ENCODE measurements around the gene LRRC31. TPM values are rescaled to one million over a fixed set of nuclear protein-coding genes. Genes with fewer than 3 reads are reported as not detected.

LRRC31 gene
- total and polyA plus RNA-seq, 5 donors: not detected

Other genes starting within 250 kb of the LRRC31 start
- 10 to 100 TPM; 23.2 to 29.9 (median 27.1) TPM for gene MECOM, start 206.2 kb downstream of the LRRC31 start, total RNA-seq
- gene MECOM, start 206.2 kb downstream of the LRRC31 start, polyA plus RNA-seq: 8.2 TPM
- gene TERC, start 104.9 kb downstream of the LRRC31 start, total RNA-seq: 1 to 10 TPM; 1.2 to 2.8 (median 1.4) TPM
- gene TERC, start 104.9 kb downstream of the LRRC31 start, polyA plus RNA-seq: not detected
- 1 to 10 TPM; 1.7 to 2.8 (median 2.3) TPM for gene ACTRT3, start 100.4 kb downstream of the LRRC31 start, total RNA-seq
- gene ACTRT3, start 100.4 kb downstream of the LRRC31 start, polyA plus RNA-seq: 1.1 TPM
- 10 to 100 TPM; 12.4 to 16.0 (median 12.8) TPM for gene MYNN, start 96.5 kb downstream of the LRRC31 start, total RNA-seq
- gene MYNN, start 96.5 kb downstream of the LRRC31 start, polyA plus RNA-seq: 8.4 TPM
- gene LRRIQ4, start 57.1 kb downstream of the LRRC31 start, total RNA-seq: not detected
- not detected for gene LRRIQ4, start 57.1 kb downstream of the LRRC31 start, polyA plus RNA-seq
- gene LRRC34, start 57.0 kb downstream of the LRRC31 start, total RNA-seq: 1 to 10 TPM; 2.1 to 5.5 (median 2.7) TPM
- gene LRRC34, start 57.0 kb downstream of the LRRC31 start, polyA plus RNA-seq: 2.9 TPM
- not detected for gene SAMD7, start 41.6 kb upstream of the LRRC31 start, total RNA-seq
- not detected for gene SAMD7, start 41.6 kb upstream of the LRRC31 start, polyA plus RNA-seq
- gene SEC62, start 96.9 kb upstream of the LRRC31 start, total RNA-seq: 10 to 100 TPM; 90.0 to 99.7 (median 97.2) TPM
- 45.0 TPM for gene SEC62, start 96.9 kb upstream of the LRRC31 start, polyA plus RNA-seq
- under 1 TPM; 0.48 to 0.74 (median 0.60) TPM for gene GPR160, start 168.1 kb upstream of the LRRC31 start, total RNA-seq
- 0.84 TPM for gene GPR160, start 168.1 kb upstream of the LRRC31 start, polyA plus RNA-seq